Cardiac muscle cell (in vitro differentiated cells and primary cell): ENCODE data around the gene CYP1A2. TPM values are rescaled to one million over a fixed set of nuclear protein-coding genes. Genes with fewer than 3 reads are reported as not detected.

Source experiments
- DNase-seq, 2 donors: peaks; one replicate each; pipeline versions ENCODE4 v3.0.0 to v3.0.0-alpha.2; 2010 to 2017; ENCODE audit warnings: low read depth in 1 of 2, low spot score in 1 of 2
- H3K27ac ChIP-seq: fragments of 200-600 bp; sonication (generic); 2 replicates; pipeline ENCODE4 v1.5.1; 2016
- H3K27me3 ChIP-seq: fragments of 200-600 bp; sonication (generic); 2 replicates; pipeline ENCODE4 v1.6.0; 2016; ENCODE audit warnings: control low read depth
- H3K36me3 ChIP-seq: fragments of 200-600 bp; sonication (generic); 2 replicates; pipeline ENCODE4 v1.5.1; 2016; ENCODE audit warnings: control low read depth
- H3K4me1 ChIP-seq: fragments of 200-600 bp; sonication (generic); 2 replicates; pipeline ENCODE4 v1.8.1; 2017; ENCODE audit warnings: low read depth, mild to moderate bottlenecking, mixed run types
- H3K4me3 ChIP-seq: fragments of 200-600 bp; sonication (generic); 2 replicates; pipeline ENCODE4 v1.5.1; 2016; ENCODE audit warnings: mild to moderate bottlenecking
- H3K9me3 ChIP-seq: fragments of 200-600 bp; sonication (generic); 2 replicates; pipeline ENCODE4 v1.5.1; 2017; ENCODE audit warnings: low read depth, mild to moderate bottlenecking, control low read depth
- polyA plus RNA-seq: library from polyadenylated mRNA; unstranded; fragments of >200 nt; fragmentation: Nextera tagmentation; extraction: Ambion mirVana; gene quantifications from 2 replicates; pipeline ENCODE4 v1.2.1, GENCODE V29; 2016
- total RNA-seq: library from RNA; depleted of rRNA; stranded (reverse); fragments of >200 nt; gene quantifications from 2 replicates; pipeline ENCODE4 v1.2.3, GENCODE V29; 2016
- TF ChIP-seq, protein P1 (sequence below): IDR thresholded peaks from 2 replicates; pipeline ENCODE4 v1.5.1; 2012; ENCODE audit warnings: low read depth, mild to moderate bottlenecking, low read length

CYP1A2 gene
- total and polyA plus RNA-seq, 2 experiments from 2014 or later, result not detected

DNA sequence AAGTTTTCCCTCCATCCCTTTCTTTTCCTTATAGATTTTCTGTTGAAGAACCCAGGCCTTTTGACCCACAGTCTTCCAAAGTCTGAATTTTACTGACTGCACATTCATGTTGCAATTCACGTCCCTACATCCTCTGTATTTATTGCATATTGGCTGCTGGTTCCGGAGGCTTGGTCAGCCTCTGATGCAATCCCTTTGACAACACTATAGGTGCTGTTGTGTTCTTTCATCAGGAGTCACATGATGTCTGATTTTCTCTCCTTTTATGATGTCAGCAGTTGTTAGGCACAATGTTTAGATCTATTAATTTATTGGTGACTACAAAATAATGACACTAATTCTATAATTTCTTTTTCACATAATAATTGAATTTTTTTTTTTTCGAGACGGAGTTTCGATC is 32.0 kb upstream of the CYP1A2 start:
- DNase-seq, result peak in 1 of 2 donors; percentile 25
- Histone ChIP-seq H3K4me3 (no peak overlapping the region), H3K4me1 (no peaks in the 10 kb centered on the region), H3K9me3 (no peaks in the 10 kb centered on the region), H3K27me3 (no peaks in the 10 kb centered on the region), H3K36me3 (no peaks in the 10 kb centered on the region), H3K27ac (no peak overlapping the region)
- TF ChIP-seq, protein P1, sequence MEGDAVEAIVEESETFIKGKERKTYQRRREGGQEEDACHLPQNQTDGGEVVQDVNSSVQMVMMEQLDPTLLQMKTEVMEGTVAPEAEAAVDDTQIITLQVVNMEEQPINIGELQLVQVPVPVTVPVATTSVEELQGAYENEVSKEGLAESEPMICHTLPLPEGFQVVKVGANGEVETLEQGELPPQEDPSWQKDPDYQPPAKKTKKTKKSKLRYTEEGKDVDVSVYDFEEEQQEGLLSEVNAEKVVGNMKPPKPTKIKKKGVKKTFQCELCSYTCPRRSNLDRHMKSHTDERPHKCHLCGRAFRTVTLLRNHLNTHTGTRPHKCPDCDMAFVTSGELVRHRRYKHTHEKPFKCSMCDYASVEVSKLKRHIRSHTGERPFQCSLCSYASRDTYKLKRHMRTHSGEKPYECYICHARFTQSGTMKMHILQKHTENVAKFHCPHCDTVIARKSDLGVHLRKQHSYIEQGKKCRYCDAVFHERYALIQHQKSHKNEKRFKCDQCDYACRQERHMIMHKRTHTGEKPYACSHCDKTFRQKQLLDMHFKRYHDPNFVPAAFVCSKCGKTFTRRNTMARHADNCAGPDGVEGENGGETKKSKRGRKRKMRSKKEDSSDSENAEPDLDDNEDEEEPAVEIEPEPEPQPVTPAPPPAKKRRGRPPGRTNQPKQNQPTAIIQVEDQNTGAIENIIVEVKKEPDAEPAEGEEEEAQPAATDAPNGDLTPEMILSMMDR, result no peak

DNA sequence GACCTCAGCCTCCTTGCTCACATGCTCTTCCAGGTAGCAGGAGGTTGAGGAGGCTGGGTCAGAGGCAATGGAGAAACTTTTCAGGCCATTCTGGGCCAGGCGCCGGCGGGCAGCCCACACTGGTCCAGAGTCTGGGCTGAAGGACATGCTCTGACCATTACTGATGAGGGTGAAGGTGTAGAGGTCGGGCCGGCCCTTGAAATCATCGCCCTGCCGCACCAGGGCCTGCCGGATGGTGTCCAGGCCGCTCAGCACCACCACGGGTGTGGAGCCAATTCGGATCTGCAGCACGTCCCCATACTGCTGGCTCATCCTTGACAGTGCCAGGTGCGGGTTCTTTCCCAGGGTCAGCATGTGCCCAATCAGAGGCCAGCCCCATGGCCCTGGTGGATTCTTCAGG is 26.1 kb upstream of the CYP1A2 start:
- no peaks in the 10 kb centered on the region for H3K36me3 ChIP-seq
- peaks cover 9% of the 10 kb centered on the region for H3K27me3 ChIP-seq
- H3K4me1 ChIP-seq, result no peaks in the 10 kb centered on the region
- H3K27ac ChIP-seq, result no peak overlapping the region
- H3K4me3 ChIP-seq, result no peak overlapping the region
- TF ChIP-seq, protein P1, result no peak
- no peak for DNase-seq
- no peaks in the 10 kb centered on the region for H3K9me3 ChIP-seq

DNA sequence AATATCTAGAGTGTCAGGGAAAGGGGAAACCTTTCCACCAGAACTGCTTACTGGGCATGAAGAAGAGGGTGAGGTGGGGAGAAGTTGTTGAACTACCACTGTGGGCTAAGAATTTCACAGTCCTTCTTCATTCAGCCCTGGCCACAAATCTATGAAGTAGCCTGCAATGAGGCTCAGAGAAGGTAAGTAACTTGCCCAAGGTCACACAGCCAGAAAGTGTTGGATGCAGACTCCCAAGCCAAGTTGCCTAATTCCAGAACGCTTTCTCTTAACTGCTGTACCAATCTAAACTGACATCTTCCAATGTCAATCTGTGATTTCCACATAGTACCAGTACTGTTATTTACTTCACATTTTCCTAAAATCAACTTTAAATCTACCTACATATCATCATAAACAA is 25.5 kb upstream of the CYP1A2 start:
- H3K27me3 ChIP-seq, result peaks cover 12% of the 10 kb centered on the region
- H3K4me1 ChIP-seq, result no peaks in the 10 kb centered on the region
- no peak for DNase-seq
- no peak overlapping the region for H3K4me3 ChIP-seq
- no peak overlapping the region for H3K27ac ChIP-seq
- TF ChIP-seq, protein P1, result no peak
- no peaks in the 10 kb centered on the region for H3K36me3 ChIP-seq
- no peaks in the 10 kb centered on the region for H3K9me3 ChIP-seq

DNA sequence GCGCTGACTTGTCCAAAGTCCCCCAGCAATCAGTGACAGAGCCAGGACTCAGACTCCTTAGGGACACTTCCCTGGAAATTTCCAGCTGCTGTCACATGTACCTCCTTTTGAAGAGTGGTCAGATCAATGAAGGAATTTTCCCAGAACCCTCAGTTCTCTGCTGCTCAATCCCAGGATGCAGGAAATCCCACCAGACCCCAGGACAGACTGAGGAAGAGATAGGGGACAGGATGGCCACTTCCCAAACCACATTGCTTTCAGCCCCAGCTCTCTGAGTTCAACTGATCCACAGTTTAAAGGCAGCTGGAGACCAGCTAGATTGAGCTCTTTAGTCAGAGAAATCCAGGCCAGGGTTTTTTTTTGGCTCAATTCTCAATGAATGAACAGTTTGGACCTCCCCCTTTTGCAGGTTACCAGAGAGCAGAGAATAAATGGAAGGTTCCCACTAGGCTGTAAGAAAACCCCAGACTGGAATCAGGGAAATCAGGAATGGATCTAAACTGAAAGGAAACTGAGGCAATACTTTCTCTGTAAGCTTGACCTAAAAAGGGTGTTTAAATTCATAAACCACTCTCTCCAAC is 24.8 kb upstream of the CYP1A2 start:
- Histone ChIP-seq H3K27me3 (peaks cover 12% of the 10 kb centered on the region), H3K9me3 (no peaks in the 10 kb centered on the region), H3K4me3 (no peak overlapping the region), H3K36me3 (no peaks in the 10 kb centered on the region), H3K4me1 (no peaks in the 10 kb centered on the region), H3K27ac (no peak overlapping the region)
- DNase-seq, result peak; percentile 62 to 78
- TF ChIP-seq, protein P1, result no peak

DNA sequence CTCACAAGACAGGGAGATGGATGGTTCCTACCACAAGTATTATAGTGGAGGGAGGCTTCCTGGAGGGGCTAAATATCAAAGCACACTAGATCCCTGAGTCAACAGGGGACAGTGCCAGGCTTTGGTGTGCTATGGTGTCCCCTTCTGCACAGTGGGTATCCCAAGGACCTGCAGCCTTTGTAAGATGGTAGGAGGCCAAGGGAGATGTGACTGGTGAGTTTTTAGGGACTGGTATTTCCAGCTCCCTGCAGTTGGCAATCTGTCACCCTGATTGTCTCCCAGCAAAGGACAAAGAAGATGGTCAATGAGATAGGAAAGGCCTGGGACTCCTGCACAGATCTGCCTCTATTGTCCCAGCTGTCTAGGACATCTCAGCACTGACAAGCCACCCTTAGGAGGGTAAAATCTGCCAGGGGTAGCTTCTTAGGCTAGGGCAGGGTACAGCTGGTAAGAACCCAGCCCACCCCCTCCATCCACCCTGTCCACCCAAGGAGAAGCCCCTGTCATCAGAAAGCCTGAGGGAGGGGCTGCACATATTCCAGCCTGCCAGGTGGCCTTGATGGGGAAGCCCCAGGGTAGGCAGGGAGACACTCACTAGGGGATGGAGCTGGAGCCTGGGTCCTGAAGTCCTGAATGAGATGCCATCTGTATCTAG is 23.9 kb upstream of the CYP1A2 start:
- no peak overlapping the region for H3K4me3 ChIP-seq
- H3K4me1 ChIP-seq, result no peaks in the 10 kb centered on the region
- H3K27ac ChIP-seq, result no peak overlapping the region
- H3K27me3 ChIP-seq, result peaks cover 12% of the 10 kb centered on the region
- TF ChIP-seq, protein P1, result no peak
- H3K36me3 ChIP-seq, result no peaks in the 10 kb centered on the region
- DNase-seq, result no peak
- H3K9me3 ChIP-seq, result no peaks in the 10 kb centered on the region
